ENCODE data around the gene NUP85. TPM values are rescaled to one million over a fixed set of nuclear protein-coding genes. Genes with fewer than 3 reads are reported as not detected.

NUP85 gene
- total RNA-seq, 1 experiment from 2014 or later = 40.6 TPM

- Histone ChIP-seq H3K27ac (ENCODE audit: low read length) (no peak overlapping the region), H2AFZ (ENCODE audit: low read length) (no peak overlapping the region), H3K4me3 (ENCODE audit: low read length) (no peak overlapping the region), H3K9me3 (ENCODE audit: low read length) (no peaks in the 10 kb centered on the region), H3K4me1 (ENCODE audit: low read length) (no peaks in the 10 kb centered on the region), H4K20me1 (ENCODE audit: insufficient read depth, low read depth, low read length) (peaks cover 2% of the 10 kb centered on the region; the same call in 1 of the 2 replicates), H3K27me3 (ENCODE audit: low read length) (no peaks in the 10 kb centered on the region), H3K36me3 (ENCODE audit: insufficient read depth, low read length) (peaks cover 36% of the 10 kb centered on the region), H3K4me2 (ENCODE audit: low read depth, low read length, poor library complexity, severe bottlenecking) (no peak overlapping the region), H3K9ac (ENCODE audit: low read length) (no peak overlapping the region), H3K9me2 (replicated peaks; ENCODE audit: insufficient read depth, low read length) (no peaks in the 10 kb centered on the region), H3K79me2 (ENCODE audit: low read length) (no peaks in the 10 kb centered on the region)
- DNase-seq = no peak
Measured at GRCh38 chr17:75231741-75232464, 26.4 kb downstream of the NUP85 start.

GRCh38 chr17:75232786-75233185 lies 27.3 kb downstream of the NUP85 start:
- Histone ChIP-seq H3K9ac (ENCODE audit: low read length) (no peak overlapping the region), H3K36me3 (ENCODE audit: insufficient read depth, low read length) (peaks cover 37% of the 10 kb centered on the region), H3K4me1 (ENCODE audit: low read length) (no peaks in the 10 kb centered on the region), H3K27me3 (ENCODE audit: low read length) (no peaks in the 10 kb centered on the region), H2AFZ (ENCODE audit: low read length) (no peak overlapping the region), H3K79me2 (ENCODE audit: low read length) (0 out of 2 replicates have a peak, but pooled peaks cover 5% of the 10 kb centered on the region), H4K20me1 (ENCODE audit: insufficient read depth, low read depth, low read length) (peaks cover 5% of the 10 kb centered on the region; the same call in 1 of the 2 replicates), H3K9me2 (replicated peaks; ENCODE audit: insufficient read depth, low read length) (no peaks in the 10 kb centered on the region), H3K4me3 (ENCODE audit: low read length) (no peak overlapping the region), H3K27ac (ENCODE audit: low read length) (no peak overlapping the region), H3K4me2 (ENCODE audit: low read depth, low read length, poor library complexity, severe bottlenecking) (no peak overlapping the region), H3K9me3 (ENCODE audit: low read length) (no peaks in the 10 kb centered on the region)
- DNase-seq = no peak

GRCh38 chr17:75237100-75238014 lies 31.9 kb downstream of the NUP85 start:
- Histone ChIP-seq H3K4me1 (ENCODE audit: low read length) (peaks cover 16% of the 10 kb centered on the region), H3K4me2 (ENCODE audit: low read depth, low read length, poor library complexity, severe bottlenecking) (no peak overlapping the region), H3K27me3 (ENCODE audit: low read length) (no peaks in the 10 kb centered on the region), H3K9ac (ENCODE audit: low read length) (no peak overlapping the region), H3K9me2 (replicated peaks; ENCODE audit: insufficient read depth, low read length) (no peaks in the 10 kb centered on the region), H3K79me2 (ENCODE audit: low read length) (0 out of 2 replicates have a peak, but pooled peaks cover 5% of the 10 kb centered on the region), H3K4me3 (ENCODE audit: low read length) (no peak overlapping the region), H2AFZ (ENCODE audit: low read length) (no peak overlapping the region), H4K20me1 (ENCODE audit: insufficient read depth, low read depth, low read length) (peaks cover 5% of the 10 kb centered on the region; the same call in 1 of the 2 replicates), H3K36me3 (ENCODE audit: insufficient read depth, low read length) (peaks cover 52% of the 10 kb centered on the region), H3K27ac (ENCODE audit: low read length) (no peak overlapping the region), H3K9me3 (ENCODE audit: low read length) (no peaks in the 10 kb centered on the region)
- DNase-seq = no peak

- no peak for DNase-seq
- Histone ChIP-seq H4K20me1 (ENCODE audit: insufficient read depth, low read depth, low read length) (peaks cover 5% of the 10 kb centered on the region; the same call in 1 of the 2 replicates), H3K79me2 (ENCODE audit: low read length) (0 out of 2 replicates have a peak, but pooled peaks cover 5% of the 10 kb centered on the region), H3K27ac (ENCODE audit: low read length) (no peak overlapping the region), H2AFZ (ENCODE audit: low read length) (no peak overlapping the region), H3K4me2 (ENCODE audit: low read depth, low read length, poor library complexity, severe bottlenecking) (no peak overlapping the region), H3K9ac (ENCODE audit: low read length) (no peak overlapping the region), H3K9me3 (ENCODE audit: low read length) (no peaks in the 10 kb centered on the region), H3K4me1 (ENCODE audit: low read length) (peaks cover 23% of the 10 kb centered on the region), H3K4me3 (ENCODE audit: low read length) (no peak overlapping the region), H3K27me3 (ENCODE audit: low read length) (no peaks in the 10 kb centered on the region), H3K36me3 (ENCODE audit: insufficient read depth, low read length) (peaks cover 46% of the 10 kb centered on the region), H3K9me2 (replicated peaks; ENCODE audit: insufficient read depth, low read length) (no peaks in the 10 kb centered on the region)
Measured at GRCh38 chr17:75238020-75238580, 32.6 kb downstream of the NUP85 start.

GRCh38 chr17:75238684-75239191 lies 33.3 kb downstream of the NUP85 start:
- Histone ChIP-seq H3K79me2 (ENCODE audit: low read length) (0 out of 2 replicates have a peak, but pooled peaks cover 5% of the 10 kb centered on the region), H3K27me3 (ENCODE audit: low read length) (no peaks in the 10 kb centered on the region), H3K4me3 (ENCODE audit: low read length) (no peak overlapping the region), H3K9me3 (ENCODE audit: low read length) (no peaks in the 10 kb centered on the region), H3K27ac (ENCODE audit: low read length) (no peak overlapping the region), H3K4me2 (ENCODE audit: low read depth, low read length, poor library complexity, severe bottlenecking) (no peak overlapping the region), H2AFZ (ENCODE audit: low read length) (no peak overlapping the region), H3K9ac (ENCODE audit: low read length) (no peak overlapping the region), H4K20me1 (ENCODE audit: insufficient read depth, low read depth, low read length) (peaks cover 5% of the 10 kb centered on the region; the same call in 1 of the 2 replicates), H3K9me2 (replicated peaks; ENCODE audit: insufficient read depth, low read length) (no peaks in the 10 kb centered on the region), H3K36me3 (ENCODE audit: insufficient read depth, low read length) (peaks cover 52% of the 10 kb centered on the region; the same call in 1 of the 2 replicates), H3K4me1 (ENCODE audit: low read length) (peaks cover 30% of the 10 kb centered on the region)
- peak; percentile 89 for DNase-seq

GRCh38 chr17:75239214-75239613 lies 33.7 kb downstream of the NUP85 start:
- Histone ChIP-seq H3K36me3 (ENCODE audit: insufficient read depth, low read length) (peaks cover 53% of the 10 kb centered on the region; the same call in 1 of the 2 replicates), H3K9ac (ENCODE audit: low read length) (no peak overlapping the region), H3K4me1 (ENCODE audit: low read length) (peaks cover 34% of the 10 kb centered on the region), H3K27me3 (ENCODE audit: low read length) (no peaks in the 10 kb centered on the region), H3K9me2 (replicated peaks; ENCODE audit: insufficient read depth, low read length) (no peaks in the 10 kb centered on the region), H3K27ac (ENCODE audit: low read length) (no peak overlapping the region), H4K20me1 (ENCODE audit: insufficient read depth, low read depth, low read length) (peaks cover 5% of the 10 kb centered on the region; the same call in 1 of the 2 replicates), H3K4me3 (ENCODE audit: low read length) (no peak overlapping the region), H2AFZ (ENCODE audit: low read length) (no peak overlapping the region), H3K9me3 (ENCODE audit: low read length) (no peaks in the 10 kb centered on the region), H3K4me2 (ENCODE audit: low read depth, low read length, poor library complexity, severe bottlenecking) (no peak overlapping the region), H3K79me2 (ENCODE audit: low read length) (0 out of 2 replicates have a peak, but pooled peaks cover 5% of the 10 kb centered on the region)
- no peak for DNase-seq

GRCh38 chr17:75239778-75240393 lies 34.4 kb downstream of the NUP85 start:
- H3K4me1 ChIP-seq (ENCODE audit: low read length) = peaks cover 41% of the 10 kb centered on the region
- H3K27me3 ChIP-seq (ENCODE audit: low read length) = no peaks in the 10 kb centered on the region
- H3K79me2 ChIP-seq (ENCODE audit: low read length) = 0 out of 2 replicates have a peak, but pooled peaks cover 5% of the 10 kb centered on the region
- H3K4me2 ChIP-seq (ENCODE audit: low read depth, low read length, poor library complexity, severe bottlenecking) = no peak overlapping the region
- H3K9me2 ChIP-seq (replicated peaks; ENCODE audit: insufficient read depth, low read length) = no peaks in the 10 kb centered on the region
- no peak overlapping the region for H3K9ac ChIP-seq (ENCODE audit: low read length)
- H3K4me3 ChIP-seq (ENCODE audit: low read length) = no peak overlapping the region
- DNase-seq = no peak
- peaks cover 47% of the 10 kb centered on the region; the same call in 1 of the 2 replicates for H3K36me3 ChIP-seq (ENCODE audit: insufficient read depth, low read length)
- no peak overlapping the region for H3K27ac ChIP-seq (ENCODE audit: low read length)
- no peaks in the 10 kb centered on the region for H3K9me3 ChIP-seq (ENCODE audit: low read length)
- no peak overlapping the region for H2AFZ ChIP-seq (ENCODE audit: low read length)
- H4K20me1 ChIP-seq (ENCODE audit: insufficient read depth, low read depth, low read length) = peaks cover 5% of the 10 kb centered on the region; the same call in 1 of the 2 replicates
